Progenitor cell of endocrine pancreas (in vitro differentiated cells): ENCODE data around the gene CCDC63. TPM values are rescaled to one million over a fixed set of nuclear protein-coding genes. Genes with fewer than 3 reads are reported as not detected.
"Not testable (repeated sequence)": the region's sequence is repeated elsewhere in the genome, so short reads cannot be mapped to it uniquely, and the experiment has no call there.

Experiments used
- DNase-seq: peaks from one replicate; pipeline ENCODE4 v3.0.0; 2021; ENCODE audit warnings: low spot score; ENCODE audit not compliant: unreplicated experiment
- H3K27ac Mint-ChIP-seq: 2 replicates; pipeline ENCODE4 v1.8.0; 2021; ENCODE audit warnings: mild to moderate bottlenecking, moderate library complexity, mixed read lengths
- H3K27me3 Mint-ChIP-seq: 2 replicates; pipeline ENCODE4 v1.8.0; 2021; ENCODE audit warnings: mixed read lengths
- H3K36me3 Mint-ChIP-seq: 2 replicates; pipeline ENCODE4 v1.8.0; 2022; ENCODE audit warnings: mixed read lengths; ENCODE audit not compliant: insufficient read depth
- H3K4me1 Mint-ChIP-seq: 2 replicates; pipeline ENCODE4 v1.8.0; 2021; ENCODE audit warnings: low read depth, mixed read lengths
- H3K4me3 Mint-ChIP-seq: 2 replicates; pipeline ENCODE4 v1.8.0; 2021; ENCODE audit warnings: low read depth, mild to moderate bottlenecking, moderate library complexity, mixed read lengths
- H3K9me3 Mint-ChIP-seq: 2 replicates; pipeline ENCODE4 v1.8.0; 2021; ENCODE audit warnings: low read depth, mixed read lengths
- CTCF ChIP-seq: fragments of 200-600 bp; sonication (generic); IDR thresholded peaks from one replicate; pipeline ENCODE4 v1.5.0; 2021; ENCODE audit warnings: antibody characterized with exemption, mild to moderate bottlenecking; ENCODE audit not compliant: unreplicated experiment
- total RNA-seq: library from RNA; stranded (reverse); gene quantifications from 2 replicates; pipeline ENCODE4 v1.2.1, GENCODE V29; 2021

Gene CCDC63
- total RNA-seq, 1 donor from 2014 or later = not detected

- Mint-ChIP-seq H3K4me1 (peaks cover 3% of the 10 kb centered on the region), H3K27ac (no peak overlapping the region), H3K27me3 (peaks cover 4% of the 10 kb centered on the region), H3K36me3 (no peaks in the 10 kb centered on the region), H3K4me3 (no peak overlapping the region), H3K9me3 (no peaks in the 10 kb centered on the region)
- TF ChIP-seq CTCF = no peak
- DNase-seq = no peak
Observed at GRCh38 chr12:110856542-110856941, 9.8 kb downstream of the CCDC63 start.

- H3K4me3 Mint-ChIP-seq = no peak overlapping the region
- no peaks in the 10 kb centered on the region for H3K36me3 Mint-ChIP-seq
- TF ChIP-seq CTCF = no peak
- no peak for DNase-seq
- no peak overlapping the region for H3K27ac Mint-ChIP-seq
- H3K9me3 Mint-ChIP-seq = no peaks in the 10 kb centered on the region
- peaks cover 3% of the 10 kb centered on the region for H3K4me1 Mint-ChIP-seq
- H3K27me3 Mint-ChIP-seq = peaks cover 3% of the 10 kb centered on the region
Observed at GRCh38 chr12:110857528-110857927, 10.7 kb downstream of the CCDC63 start.

- not testable (repeated sequence) for DNase-seq, H3K27me3 Mint-ChIP-seq, H3K9me3 Mint-ChIP-seq, H3K4me3 Mint-ChIP-seq, H3K36me3 Mint-ChIP-seq, H3K4me1 Mint-ChIP-seq, H3K27ac Mint-ChIP-seq
Observed at GRCh38 chr12:110857954-110858353, 11.2 kb downstream of the CCDC63 start.

GRCh38 chr12:110858848-110859247 lies 12.1 kb downstream of the CCDC63 start:
- TF ChIP-seq CTCF = no peak
- Mint-ChIP-seq H3K36me3 (no peaks in the 10 kb centered on the region), H3K27me3 (peaks cover under 1% of the 10 kb centered on the region)

GRCh38 chr12:110860833-110861296 lies 14.1 kb downstream of the CCDC63 start:
- Mint-ChIP-seq H3K27ac (no peak overlapping the region), H3K27me3 (no peaks in the 10 kb centered on the region), H3K4me3 (no peak overlapping the region), H3K9me3 (no peaks in the 10 kb centered on the region), H3K4me1 (no peaks in the 10 kb centered on the region), H3K36me3 (no peaks in the 10 kb centered on the region)
- no peak for DNase-seq
- TF ChIP-seq CTCF = no peak

More at GRCh38 chr12:110858848-110859247, 12.1 kb downstream of the CCDC63 start:
- Mint-ChIP-seq H3K4me3 (no peak overlapping the region), H3K4me1 (no peaks in the 10 kb centered on the region), H3K9me3 (no peaks in the 10 kb centered on the region), H3K27ac (no peak overlapping the region)
- no peak for DNase-seq

GRCh38 chr12:110861729-110862128 lies 14.9 kb downstream of the CCDC63 start:
- H3K9me3 Mint-ChIP-seq = no peaks in the 10 kb centered on the region
- H3K4me1 Mint-ChIP-seq = no peaks in the 10 kb centered on the region
- H3K4me3 Mint-ChIP-seq = no peak overlapping the region
- no peak overlapping the region for H3K27ac Mint-ChIP-seq
- no peak for TF ChIP-seq CTCF
- no peak for DNase-seq
- H3K36me3 Mint-ChIP-seq = no peaks in the 10 kb centered on the region
- H3K27me3 Mint-ChIP-seq = no peaks in the 10 kb centered on the region
